NB4 (cell line): ENCODE data around the gene TCAF1.

ENCODE experiments used
- DNase-seq: peaks from one replicate; pipeline ENCODE4 v3.0.0; 2010; ENCODE audit warnings: low read depth
- H3K4me3 ChIP-seq: one replicate; pipeline ENCODE4 v1.5.1; 2011; ENCODE audit warnings: mild to moderate bottlenecking, low read depth, low read length, moderate library complexity
- CTCF ChIP-seq: IDR thresholded peaks from one replicate; pipeline ENCODE4 v1.5.1; 2012; ENCODE audit warnings: low read depth, low read length
- MAX ChIP-seq: IDR thresholded peaks from 2 replicates; pipeline ENCODE4 v1.6.1; 2011; ENCODE audit warnings: low read depth, low read length
- MYC ChIP-seq: IDR thresholded peaks from 2 replicates; pipeline ENCODE4 v1.6.1; 2011; ENCODE audit warnings: low read depth, low read length
- POLR2A ChIP-seq: IDR thresholded peaks from 2 replicates; pipeline ENCODE4 v1.6.1; 2011; ENCODE audit warnings: mild to moderate bottlenecking; ENCODE audit not compliant: insufficient read length; ENCODE audit errors: extremely low read depth

Gene TCAF1

GRCh38 chr7:143886826-143887477, 15.0 kb downstream of the TCAF1 start:
- no peak for TF ChIP-seq MAX
- no peak for TF ChIP-seq MYC
- TF ChIP-seq CTCF = no peak
- no peak for TF ChIP-seq POLR2A
- H3K4me3 ChIP-seq = no peak overlapping the region
- no peak for DNase-seq

- H3K4me3 ChIP-seq = no peak overlapping the region
- no peak for DNase-seq
These were observed 16.0 kb downstream of the TCAF1 start for GRCh38 chr7:143885951-143886350.

GRCh38 chr7:143884969-143885559, 16.9 kb downstream of the TCAF1 start:
- no peak overlapping the region for H3K4me3 ChIP-seq
- DNase-seq = no peak
- TF ChIP-seq MAX = no peak
- TF ChIP-seq CTCF = no peak
- TF ChIP-seq POLR2A = no peak
- TF ChIP-seq MYC = no peak

More at GRCh38 chr7:143885951-143886350, 16.0 kb downstream of the TCAF1 start:
- TF ChIP-seq POLR2A = no peak
- TF ChIP-seq MAX = no peak
- TF ChIP-seq CTCF = no peak

GRCh38 chr7:143884241-143884968, 17.6 kb downstream of the TCAF1 start:
- DNase-seq = no peak
- H3K4me3 ChIP-seq = no peak overlapping the region
- TF ChIP-seq MYC = no peak

- no peak for DNase-seq
- TF ChIP-seq CTCF = no peak
- TF ChIP-seq MAX = no peak
- TF ChIP-seq MYC = no peak
- no peak for TF ChIP-seq POLR2A
- no peak overlapping the region for H3K4me3 ChIP-seq
These were observed 19.3 kb downstream of the TCAF1 start for GRCh38 chr7:143882604-143883078.

GRCh38 chr7:143882020-143882603, 19.9 kb downstream of the TCAF1 start:
- no peak overlapping the region for H3K4me3 ChIP-seq
- no peak for TF ChIP-seq POLR2A
- TF ChIP-seq MAX = no peak
- no peak for TF ChIP-seq CTCF
- no peak for TF ChIP-seq MYC
- no peak for DNase-seq
